K562 treated with DMSO at 1 percent for 48 hours (cell line): Measurements from ENCODE around the gene SERINC2. TPM values are rescaled to one million over a fixed set of nuclear protein-coding genes. Genes with fewer than 3 reads are reported as not detected.

ENCODE experiments used
- total RNA-seq: library from RNA; unstranded; fragments of 300-600 nt; gene quantifications from 2 replicates; pipeline ENCODE4 v1.2.3, GENCODE V29; 2022; ENCODE audit warnings: low replicate concordance; ENCODE audit errors: extremely low read depth

SERINC2 gene
- total RNA-seq, result not detected in 2 replicates

GRCh38 chr1:31412732-31413404, at the start of gene SERINC2:
SERINC2 (plus strand) TSS chr1:31413213; CDS start chr1:31413266, 53 bp downstream.

DNA sequence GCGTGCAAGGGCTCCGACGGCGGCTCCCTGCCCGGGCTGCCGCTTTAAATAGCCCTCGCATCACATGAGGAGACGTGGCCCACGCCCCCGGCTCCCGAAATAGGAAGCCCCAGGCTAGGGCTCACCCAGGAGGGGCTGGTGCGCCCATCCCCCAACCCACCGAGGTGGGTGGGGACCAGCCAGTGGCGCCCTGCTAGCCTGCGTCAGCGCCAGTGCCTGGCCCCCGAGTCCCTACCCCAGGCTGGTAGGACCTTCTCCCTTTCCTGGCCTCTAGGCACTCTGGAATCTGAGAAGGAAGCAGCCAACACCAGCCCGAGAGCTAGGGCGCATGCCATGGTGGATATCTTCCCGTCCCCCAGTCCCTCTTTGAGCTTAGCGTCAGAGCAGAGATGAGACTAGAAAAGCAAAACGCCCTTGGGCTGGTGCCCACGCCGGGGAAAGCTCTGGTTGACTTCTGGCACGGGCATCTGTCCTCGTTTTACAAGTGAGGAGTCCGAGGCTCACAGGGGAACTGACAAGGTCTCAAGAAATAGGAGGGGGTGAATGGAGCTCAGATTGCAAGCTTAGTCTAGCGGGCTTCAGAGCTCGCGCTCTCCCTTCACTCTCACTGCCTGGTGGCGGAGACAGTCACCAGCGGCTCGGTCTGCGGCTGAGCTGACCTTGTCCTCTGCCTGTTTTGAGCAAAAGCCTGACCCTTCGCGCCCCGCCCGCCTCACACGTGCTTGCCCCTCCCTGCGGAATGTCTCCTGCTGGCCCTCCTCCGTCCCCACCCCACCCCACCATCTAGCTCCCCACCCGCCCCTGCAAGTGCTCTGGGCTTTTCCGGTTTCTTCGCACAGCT, 39.7 kb upstream of the SERINC2 start, which contains the start of gene FABP3:
Gene FABP3, minus strand, starts transcription at position 21 of the 841 bp plus-strand sequence. CDS start 62 bp downstream, outside the sequence.

Other genes with a start within 250 kb of the SERINC2 start
- not detected in 2 replicates for gene NKAIN1, start 173.3 kb upstream of the SERINC2 start, total RNA-seq
- gene SNRNP40, start 116.4 kb upstream of the SERINC2 start, total RNA-seq, result not detected in 2 replicates
- gene ZCCHC17, start 116.2 kb upstream of the SERINC2 start, total RNA-seq, result not detected in 2 replicates
- gene FABP3, start 40.1 kb upstream of the SERINC2 start, total RNA-seq, result not detected in 2 replicates
- not detected in 2 replicates for gene TINAGL1, start 163.3 kb downstream of the SERINC2 start, total RNA-seq
- not detected in 2 replicates for gene HCRTR1, start 204.5 kb downstream of the SERINC2 start, total RNA-seq
- gene PEF1, start 231.7 kb downstream of the SERINC2 start, total RNA-seq, result not detected in 2 replicates